Sigmoid colon (tissue), 7 donors: ENCODE measurements around the gene ZNF830. TPM values are rescaled to one million over a fixed set of nuclear protein-coding genes. Genes with fewer than 3 reads are reported as not detected.

Experiments
- DNase-seq: peaks from one replicate; pipeline ENCODE4 v3.0.0-alpha.2; 2019
- H3K27ac ChIP-seq, 4 donors: fragments of 200-600 bp; sonication (generic); one replicate each; pipeline ENCODE4 v1.5.1; 2016 to 2019; ENCODE audit warnings: mild to moderate bottlenecking in 1 of 4
- H3K27me3 ChIP-seq, 3 donors: fragments of 200-600 bp; sonication (generic); one replicate each; pipeline ENCODE4 v1.5.1; 2019; ENCODE audit warnings: mild to moderate bottlenecking in 1 of 3
- H3K36me3 ChIP-seq, 4 donors: fragments of 200-600 bp; sonication (generic); one replicate each; pipeline ENCODE4 v1.5.1; 2016 to 2019
- H3K4me1 ChIP-seq, 4 donors: fragments of 200-600 bp; sonication (generic); one replicate each; pipeline ENCODE4 v1.5.1; 2017 to 2019
- H3K4me3 ChIP-seq, 4 donors: fragments of 200-600 bp; sonication (generic); one replicate each; pipeline ENCODE4 v1.5.1; 2017 to 2019; ENCODE audit warnings: mild to moderate bottlenecking in 2 of 4, moderate library complexity in 1 of 4
- H3K9me3 ChIP-seq, 4 donors: fragments of 200-600 bp in 3 of 4; sonication (generic) in 3 of 4; one replicate each; pipeline versions ENCODE4 v1.5.1 to v1.6.1; 2013 to 2019
- EP300 ChIP-seq, 4 donors: sonication (generic); formaldehyde crosslinking; IDR thresholded peaks; one replicate each; pipeline ENCODE4 v1.6.1; 2017; ENCODE audit warnings: antibody characterized with exemption in 4 of 4
- POLR2A ChIP-seq, 2 donors: fragments of 450-650 bp; IDR thresholded peaks; one replicate each; pipeline ENCODE4 v1.6.1; 2016; ENCODE audit warnings: antibody characterized with exemption in 2 of 2, mild to moderate bottlenecking in 2 of 2, moderate library complexity in 2 of 2
- POLR2AphosphoS5 ChIP-seq, 4 donors: sonication (generic); formaldehyde crosslinking; IDR thresholded peaks; one replicate each; pipeline ENCODE4 v1.6.1; 2017; ENCODE audit warnings: antibody characterized with exemption in 4 of 4
- WGBS, 2 donors: extraction: QIAGEN DNeasy Blood & Tissue Kit; methylation state at CpG; one replicate each; pipeline ENCODE4 v1.1.7; 2013; 5-methylcytosine and 5-hydroxymethylcytosine counted together
- intact Hi-C: fragments of 100-400 bp; cut with DNase I; formaldehyde crosslinking; loops from one replicate; pipeline ENCODE4 v1.15.1; 2023
- polyA plus RNA-seq, 3 donors: library from polyadenylated mRNA; stranded (reverse); fragments of 200-250 nt; gene quantifications; one replicate each; pipeline ENCODE4 v1.2.3, GENCODE V29; 2013
- total RNA-seq, 4 donors: library from RNA; depleted of rRNA; stranded (reverse); fragments of >200 nt; gene quantifications; one replicate each; pipeline ENCODE4 v1.1.0, GENCODE V29; 2016
- TF ChIP-seq, protein P1 (sequence below), 4 experiments: fragments of 450-650 bp in 3 of 4; fragments of 200-600 bp in 1 of 4; IDR thresholded peaks; one replicate each; pipeline ENCODE4 v1.5.1; 2016 to 2019; ENCODE audit warnings: antibody characterized with exemption in 4 of 4, mild to moderate bottlenecking in 3 of 4, moderate library complexity in 2 of 4
- donor health status: healthy with polysubstance abuse.
- donor health status: Bipolar disorder and iron deficiency.
- donor health status: healthy.

ZNF830 gene
- total and polyA plus RNA-seq, 7 donors: 7.2 to 14.3 (median 12.4) TPM

GRCh38 chr17:34980353-34980680 lies 19.0 kb downstream of the ZNF830 start, which contains the start of gene LIG3:
TSS of gene LIG3 (plus strand) at chr17:34980512. CDS start at chr17:34983006, 2,494 bp downstream.
- Histone ChIP-seq H3K4me3 (peak within 1 kb of the TSS; percentile 74 to 80 (median 77)), H3K4me1 (peaks cover 0 to 36% (median 28%) of the 10 kb centered on the region in 4 donors), H3K9me3 (no peaks in the 10 kb centered on the region), H3K36me3 (peaks cover 0 to 9% (median 0%) of the 10 kb centered on the region in 4 donors), H3K27me3 (no peaks in the 10 kb centered on the region), H3K27ac (peak within 1 kb of the TSS; percentile 94 to 98 (median 96))
- 0% methylated on average over 39 of the region's 39 CpGs for whole genome bisulfite sequencing, 2 donors
- DNase-seq: peak; percentile 97
- TF ChIP-seq EP300 (IDR thresholded peaks at IDR 0.05) (peak in 1 of 4 donors; percentile 44), POLR2A (IDR thresholded peaks at IDR 0.05) (peak in 1 of 2 donors; percentile 53), POLR2AphosphoS5 (IDR thresholded peaks at IDR 0.05) (peak; percentile 77 to 95 (median 84))
- TF ChIP-seq, protein P1, sequence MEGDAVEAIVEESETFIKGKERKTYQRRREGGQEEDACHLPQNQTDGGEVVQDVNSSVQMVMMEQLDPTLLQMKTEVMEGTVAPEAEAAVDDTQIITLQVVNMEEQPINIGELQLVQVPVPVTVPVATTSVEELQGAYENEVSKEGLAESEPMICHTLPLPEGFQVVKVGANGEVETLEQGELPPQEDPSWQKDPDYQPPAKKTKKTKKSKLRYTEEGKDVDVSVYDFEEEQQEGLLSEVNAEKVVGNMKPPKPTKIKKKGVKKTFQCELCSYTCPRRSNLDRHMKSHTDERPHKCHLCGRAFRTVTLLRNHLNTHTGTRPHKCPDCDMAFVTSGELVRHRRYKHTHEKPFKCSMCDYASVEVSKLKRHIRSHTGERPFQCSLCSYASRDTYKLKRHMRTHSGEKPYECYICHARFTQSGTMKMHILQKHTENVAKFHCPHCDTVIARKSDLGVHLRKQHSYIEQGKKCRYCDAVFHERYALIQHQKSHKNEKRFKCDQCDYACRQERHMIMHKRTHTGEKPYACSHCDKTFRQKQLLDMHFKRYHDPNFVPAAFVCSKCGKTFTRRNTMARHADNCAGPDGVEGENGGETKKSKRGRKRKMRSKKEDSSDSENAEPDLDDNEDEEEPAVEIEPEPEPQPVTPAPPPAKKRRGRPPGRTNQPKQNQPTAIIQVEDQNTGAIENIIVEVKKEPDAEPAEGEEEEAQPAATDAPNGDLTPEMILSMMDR (IDR thresholded peaks at IDR 0.05): no peak
- intact Hi-C loops: loop anchor here (1.0 to 10.0 kb wide), 5 partner anchors 16 to 588 kb away; partner anchors contain the start of genes CCT6B, SLFN5 and ZNF830

DNA sequence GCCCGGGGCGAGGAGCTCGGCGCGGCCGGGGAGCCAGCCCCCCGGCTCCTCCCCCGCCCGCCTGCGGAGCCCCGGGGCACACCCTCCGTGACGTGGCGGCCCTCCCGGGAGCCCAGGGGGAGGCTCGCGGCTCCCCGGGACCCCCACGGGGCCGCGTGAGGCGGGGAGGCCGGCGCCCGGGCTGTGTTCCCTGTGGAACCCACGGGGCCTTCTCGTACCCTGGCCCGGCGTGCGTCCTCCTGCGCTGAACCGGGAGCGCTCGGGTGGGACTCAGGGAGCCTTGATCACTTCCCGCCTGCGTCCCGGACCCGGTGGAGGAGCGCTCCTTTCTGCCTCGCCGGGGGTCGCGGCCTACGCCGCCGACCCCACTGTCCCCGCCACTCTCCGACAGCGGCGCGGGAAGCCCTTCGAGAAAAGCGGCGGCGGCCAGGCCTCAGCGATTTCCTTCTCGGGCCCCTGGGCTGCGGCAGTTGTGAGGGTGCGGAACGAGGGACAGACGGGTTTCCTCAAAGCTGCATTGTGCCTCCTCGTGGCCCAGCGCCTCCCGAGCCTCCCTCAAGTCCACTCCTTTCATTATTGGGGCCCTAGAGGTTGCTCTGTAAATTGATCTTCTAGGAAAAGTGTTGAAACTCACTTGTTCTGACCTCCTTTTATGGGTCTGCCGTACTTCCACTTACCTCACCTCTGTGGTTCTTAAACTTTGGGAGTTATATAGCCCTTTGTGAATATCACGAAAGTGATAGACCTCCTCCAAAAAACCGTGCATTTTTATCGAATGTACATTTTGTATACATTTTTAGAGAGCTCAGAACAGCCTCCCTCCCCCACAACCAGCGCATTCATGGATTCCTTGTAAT lies 19.6 kb downstream of the ZNF830 start:
- peak; percentile 91 for DNase-seq
- H3K4me3 ChIP-seq: peak overlapping the region; percentile 74 to 80 (median 77)
- intact Hi-C loops: loop anchor here (1.0 to 10.0 kb wide), 6 partner anchors 16 to 588 kb away; partner anchors contain the start of genes CCT6B, RAD51D, SLFN5 and ZNF830

GRCh38 chr17:34981538-34982241 lies 20.4 kb downstream of the ZNF830 start:
- WGBS, 2 donors: 8 to 22% methylated on average over 8 of the region's 8 CpGs
- intact Hi-C loops: loop anchor here (1.0 to 10.0 kb wide), 4 partner anchors 15 to 587 kb away; partner anchors contain the start of genes RAD51D and SLFN5
- peaks cover 0 to 36% (median 28%) of the 10 kb centered on the region in 4 donors for H3K4me1 ChIP-seq
- H3K36me3 ChIP-seq: peaks cover 0 to 22% (median 0%) of the 10 kb centered on the region in 4 donors
- DNase-seq: peak; percentile 5
- peak overlapping the region; percentile 74 to 80 (median 77) for H3K4me3 ChIP-seq
- no peaks in the 10 kb centered on the region for H3K9me3 ChIP-seq
- H3K27me3 ChIP-seq: no peaks in the 10 kb centered on the region
- peak in 1 of 4 donors; percentile 21 for TF ChIP-seq POLR2AphosphoS5 (IDR thresholded peaks at IDR 0.05)
- TF ChIP-seq POLR2A (IDR thresholded peaks at IDR 0.05): no peak
- peak overlapping the region; percentile 94 to 98 (median 96) for H3K27ac ChIP-seq

More for the DNA sequence above, 19.6 kb downstream of the ZNF830 start:
- 1% methylated on average over 69 of the region's 69 CpGs for WGBS, 2 donors
- TF ChIP-seq EP300 (IDR thresholded peaks at IDR 0.05) (no peak), POLR2A (IDR thresholded peaks at IDR 0.05) (peak in 1 of 2 donors; percentile 48), POLR2AphosphoS5 (IDR thresholded peaks at IDR 0.05) (peak in 3 of 4 donors; percentile 20 to 78 (median 68))
- TF ChIP-seq, protein P1 (IDR thresholded peaks at IDR 0.05): peak in 3 of 4 experiments; percentile 5 to 25 (median 23)
- Histone ChIP-seq H3K36me3 (peaks cover 0 to 15% (median 0%) of the 10 kb centered on the region in 4 donors), H3K4me1 (peaks cover 0 to 36% (median 28%) of the 10 kb centered on the region in 4 donors), H3K27me3 (no peaks in the 10 kb centered on the region), H3K27ac (peak overlapping the region; percentile 94 to 98 (median 96)), H3K9me3 (no peaks in the 10 kb centered on the region)

GRCh38 chr17:34987232-34987631 lies 25.9 kb downstream of the ZNF830 start:
- Histone ChIP-seq H3K27ac (no peak overlapping the region), H3K4me3 (no peak overlapping the region), H3K36me3 (peaks cover 5 to 69% (median 13%) of the 10 kb centered on the region in 4 donors), H3K4me1 (peaks cover 0 to 28% (median 18%) of the 10 kb centered on the region in 4 donors), H3K27me3 (no peaks in the 10 kb centered on the region), H3K9me3 (no peaks in the 10 kb centered on the region)
- intact Hi-C loops: loop anchor here (10.0 kb wide), 1 partner anchor 258 kb away; the partner anchor contains the start of gene SLFN5
- 33 to 72% methylated on average over 2 of the region's 2 CpGs for WGBS, 2 donors
- TF ChIP-seq EP300 (IDR thresholded peaks at IDR 0.05) (no peak), POLR2A (IDR thresholded peaks at IDR 0.05) (no peak), POLR2AphosphoS5 (IDR thresholded peaks at IDR 0.05) (no peak)
- TF ChIP-seq, protein P1 (IDR thresholded peaks at IDR 0.05): no peak
- no peak for DNase-seq
